ENCODE results near the gene TGFA.

DNA sequence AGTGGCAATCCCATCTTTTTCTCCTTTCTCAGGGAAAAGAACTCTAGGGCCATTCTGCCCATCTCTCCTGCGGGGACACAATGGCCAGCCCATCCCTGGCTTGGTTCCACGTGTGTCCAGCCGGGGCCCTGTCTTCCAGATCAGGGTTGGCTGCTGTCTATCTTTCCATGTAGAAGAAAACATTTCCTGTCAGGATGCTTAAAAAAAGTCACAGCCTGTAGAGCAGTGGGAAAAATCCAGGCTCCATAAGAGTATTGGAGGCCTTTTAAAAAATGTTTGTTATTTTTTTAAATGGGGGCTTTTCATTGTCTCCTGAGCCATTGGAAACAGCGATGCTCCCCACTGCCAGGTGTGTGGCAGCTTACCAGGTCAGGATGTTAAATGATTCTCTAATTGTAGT is 105.6 kb downstream of the TGFA start:
- TF ChIP-seq, protein P1, sequence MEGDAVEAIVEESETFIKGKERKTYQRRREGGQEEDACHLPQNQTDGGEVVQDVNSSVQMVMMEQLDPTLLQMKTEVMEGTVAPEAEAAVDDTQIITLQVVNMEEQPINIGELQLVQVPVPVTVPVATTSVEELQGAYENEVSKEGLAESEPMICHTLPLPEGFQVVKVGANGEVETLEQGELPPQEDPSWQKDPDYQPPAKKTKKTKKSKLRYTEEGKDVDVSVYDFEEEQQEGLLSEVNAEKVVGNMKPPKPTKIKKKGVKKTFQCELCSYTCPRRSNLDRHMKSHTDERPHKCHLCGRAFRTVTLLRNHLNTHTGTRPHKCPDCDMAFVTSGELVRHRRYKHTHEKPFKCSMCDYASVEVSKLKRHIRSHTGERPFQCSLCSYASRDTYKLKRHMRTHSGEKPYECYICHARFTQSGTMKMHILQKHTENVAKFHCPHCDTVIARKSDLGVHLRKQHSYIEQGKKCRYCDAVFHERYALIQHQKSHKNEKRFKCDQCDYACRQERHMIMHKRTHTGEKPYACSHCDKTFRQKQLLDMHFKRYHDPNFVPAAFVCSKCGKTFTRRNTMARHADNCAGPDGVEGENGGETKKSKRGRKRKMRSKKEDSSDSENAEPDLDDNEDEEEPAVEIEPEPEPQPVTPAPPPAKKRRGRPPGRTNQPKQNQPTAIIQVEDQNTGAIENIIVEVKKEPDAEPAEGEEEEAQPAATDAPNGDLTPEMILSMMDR (conservative IDR thresholded peaks at IDR 0.05), result no peak
- TF ChIP-seq EZH2 (IDR thresholded peaks at IDR 0.05; ENCODE audit: low read depth), result no peak
